ENCODE measurements around the gene CYB5RL. TPM values are rescaled to one million over a fixed set of nuclear protein-coding genes. Genes with fewer than 3 reads are reported as not detected.

The CYB5RL gene
- total RNA-seq, 1 donor from 2014 or later: 9.0 TPM

DNA sequence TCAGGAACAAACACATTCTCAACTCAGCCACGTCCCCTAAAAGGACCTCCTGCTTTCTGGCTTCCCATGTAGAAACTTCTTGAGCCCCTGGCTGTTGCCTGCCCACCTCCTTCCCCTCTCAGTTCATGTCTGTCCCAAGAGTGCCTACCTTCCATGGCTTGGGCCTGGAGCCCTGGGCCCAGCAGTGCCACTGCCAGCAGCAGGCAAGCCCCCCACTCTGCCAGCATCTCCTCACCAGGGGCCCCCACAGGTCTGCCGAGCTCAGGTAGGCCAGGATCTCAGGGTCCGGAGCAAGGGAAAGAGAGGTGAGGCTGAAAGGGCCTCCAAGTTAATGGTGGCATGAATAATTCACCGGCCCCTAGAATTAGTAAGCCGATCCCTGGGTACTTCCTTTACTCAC is 47.1 kb downstream of the CYB5RL start, which contains the start of gene CDCP2:
Gene CDCP2 (minus strand): TSS at position 305 of the 400 bp plus-strand sequence. CDS start 78 bp downstream, at position 227.
- H3K4me3 Mint-ChIP-seq (ENCODE audit: low read depth): no peak within 1 kb of the TSS
- H3K4me1 Mint-ChIP-seq (ENCODE audit: low read depth): no peaks in the 10 kb centered on the region
- H3K27me3 Mint-ChIP-seq: peaks cover 18% of the 10 kb centered on the region
- no peaks in the 10 kb centered on the region for H3K36me3 Mint-ChIP-seq (ENCODE audit: insufficient read depth)
- no peak for DNase-seq (ENCODE audit: low spot score, unreplicated experiment)
- no peaks in the 10 kb centered on the region for H3K9me3 Mint-ChIP-seq (ENCODE audit: low read depth)
- H3K27ac Mint-ChIP-seq: no peak within 1 kb of the TSS
- TF ChIP-seq, protein P1, sequence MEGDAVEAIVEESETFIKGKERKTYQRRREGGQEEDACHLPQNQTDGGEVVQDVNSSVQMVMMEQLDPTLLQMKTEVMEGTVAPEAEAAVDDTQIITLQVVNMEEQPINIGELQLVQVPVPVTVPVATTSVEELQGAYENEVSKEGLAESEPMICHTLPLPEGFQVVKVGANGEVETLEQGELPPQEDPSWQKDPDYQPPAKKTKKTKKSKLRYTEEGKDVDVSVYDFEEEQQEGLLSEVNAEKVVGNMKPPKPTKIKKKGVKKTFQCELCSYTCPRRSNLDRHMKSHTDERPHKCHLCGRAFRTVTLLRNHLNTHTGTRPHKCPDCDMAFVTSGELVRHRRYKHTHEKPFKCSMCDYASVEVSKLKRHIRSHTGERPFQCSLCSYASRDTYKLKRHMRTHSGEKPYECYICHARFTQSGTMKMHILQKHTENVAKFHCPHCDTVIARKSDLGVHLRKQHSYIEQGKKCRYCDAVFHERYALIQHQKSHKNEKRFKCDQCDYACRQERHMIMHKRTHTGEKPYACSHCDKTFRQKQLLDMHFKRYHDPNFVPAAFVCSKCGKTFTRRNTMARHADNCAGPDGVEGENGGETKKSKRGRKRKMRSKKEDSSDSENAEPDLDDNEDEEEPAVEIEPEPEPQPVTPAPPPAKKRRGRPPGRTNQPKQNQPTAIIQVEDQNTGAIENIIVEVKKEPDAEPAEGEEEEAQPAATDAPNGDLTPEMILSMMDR (IDR thresholded peaks at IDR 0.05; ENCODE audit: unreplicated experiment): no peak

DNA sequence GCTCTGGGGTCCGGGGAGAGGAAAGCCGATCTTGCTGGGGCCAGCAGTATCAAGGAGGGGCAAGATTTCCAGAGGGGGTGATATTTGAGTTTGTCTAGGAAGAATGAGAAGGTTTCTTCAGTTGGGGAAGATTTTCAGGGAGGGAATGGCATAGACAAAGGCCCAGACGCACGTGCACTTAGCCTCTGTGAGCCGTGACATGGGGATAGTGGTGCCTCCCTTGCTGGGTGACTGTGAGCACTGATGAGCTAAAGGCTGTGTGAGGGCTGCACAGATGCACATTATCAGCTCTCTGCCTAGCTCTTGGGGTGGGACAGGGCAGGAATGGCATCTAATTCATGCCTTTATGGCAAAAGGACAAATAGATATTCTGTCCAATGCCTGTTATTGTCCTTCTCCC is 48.8 kb downstream of the CYB5RL start:
- DNase-seq (ENCODE audit: low spot score, unreplicated experiment): no peak
- Mint-ChIP-seq H3K27ac (no peak overlapping the region), H3K9me3 (ENCODE audit: low read depth) (no peaks in the 10 kb centered on the region), H3K36me3 (ENCODE audit: insufficient read depth) (no peaks in the 10 kb centered on the region), H3K4me1 (ENCODE audit: low read depth) (no peaks in the 10 kb centered on the region), H3K27me3 (peaks cover 10% of the 10 kb centered on the region), H3K4me3 (ENCODE audit: low read depth) (no peak overlapping the region)
- TF ChIP-seq, protein P1 (IDR thresholded peaks at IDR 0.05; ENCODE audit: unreplicated experiment): no peak

Other genes with a start within 250 kb of the CYB5RL start
- gene LDLRAD1, start 181.8 kb downstream of the CYB5RL start, total RNA-seq: 0.20 and 0.84 TPM in 2 replicates
- 196 and 205 TPM in 2 replicates for gene TMEM59, start 146.8 kb downstream of the CYB5RL start, total RNA-seq
- gene TCEANC2, start 146.4 kb downstream of the CYB5RL start, total RNA-seq: 6.5 and 6.7 TPM in 2 replicates
- not detected in 2 replicates for gene CDCP2, start 47.0 kb downstream of the CYB5RL start, total RNA-seq
- 61.9 and 62.2 TPM in 2 replicates for gene MRPL37, start 137 bp upstream of the CYB5RL start, total RNA-seq
- 149 and 161 TPM in 2 replicates for gene SSBP3, start 206.4 kb upstream of the CYB5RL start, total RNA-seq

Measured in progenitor cell of endocrine pancreas (in vitro differentiated cells).